OCI-LY1 (cell line): ENCODE data around the gene KANK3.

Experiments used
- H2AFZ ChIP-seq: fragments of 200-600 bp; sonication (generic), shearing (Covaris generic); 2 replicates; pipeline ENCODE4 v1.6.0; 2014; ENCODE audit warnings: antibody characterized with exemption, mild to moderate bottlenecking, low read length
- H3F3A ChIP-seq: fragments of 200-600 bp; sonication (generic), shearing (Covaris generic); 2 replicates; pipeline ENCODE4 v1.6.0; 2014; ENCODE audit warnings: mild to moderate bottlenecking, antibody characterized with exemption, low read length, moderate library complexity; ENCODE audit not compliant: insufficient read depth
- H3K27ac ChIP-seq: fragments of 200-600 bp; sonication (generic); 2 replicates; pipeline ENCODE4 v1.5.1; 2014; ENCODE audit warnings: low read length, mixed run types, mild to moderate bottlenecking, low read depth; ENCODE audit not compliant: poor library complexity, severe bottlenecking
- H3K27me3 ChIP-seq: fragments of 200-600 bp; sonication (generic); 2 replicates; pipeline ENCODE4 v1.6.0; 2014; ENCODE audit warnings: antibody characterized with exemption, mild to moderate bottlenecking, low read length, moderate library complexity; ENCODE audit not compliant: insufficient read depth
- H3K36me3 ChIP-seq: fragments of 200-600 bp; sonication (generic); 2 replicates; pipeline ENCODE4 v1.6.1; 2014; ENCODE audit warnings: mild to moderate bottlenecking, antibody characterized with exemption, low read length, moderate library complexity, mixed read lengths; ENCODE audit not compliant: insufficient read depth
- H3K4me1 ChIP-seq: fragments of 200-600 bp; sonication (generic); 2 replicates; pipeline ENCODE4 v1.5.1; 2014; ENCODE audit warnings: mild to moderate bottlenecking, low read length, moderate library complexity; ENCODE audit not compliant: insufficient read depth, severe bottlenecking
- H3K4me2 ChIP-seq: fragments of 200-600 bp; sonication (generic), shearing (Covaris generic); 2 replicates; pipeline ENCODE4 v1.6.1; 2014; ENCODE audit warnings: low read length
- H3K4me3 ChIP-seq: fragments of 200-600 bp; sonication (generic); 2 replicates; pipeline ENCODE4 v1.5.1; 2014; ENCODE audit warnings: low read length, low read depth, mild to moderate bottlenecking, mixed read lengths; ENCODE audit not compliant: poor library complexity, severe bottlenecking
- H3K79me2 ChIP-seq: fragments of 200-600 bp; shearing (Covaris generic); 2 replicates; pipeline ENCODE4 v1.6.1; 2016; ENCODE audit warnings: mixed run types, low read length, mixed read lengths; ENCODE audit not compliant: insufficient read depth
- H3K9ac ChIP-seq: fragments of 200-600 bp; sonication (generic), shearing (Covaris generic); 2 replicates; pipeline ENCODE4 v1.6.1; 2014; ENCODE audit warnings: mild to moderate bottlenecking, low read length, mixed read lengths
- H3K9me2 ChIP-seq: fragments of 200-600 bp; sonication (generic), shearing (Covaris generic); 2 replicates; pipeline ENCODE4 v1.6.1; 2014; ENCODE audit warnings: low read depth, mild to moderate bottlenecking, low read length, mixed read lengths
- H3K9me3 ChIP-seq: fragments of 200-600 bp; shearing (Covaris generic); 2 replicates; pipeline ENCODE4 v1.6.1; 2014; ENCODE audit warnings: low read length, mixed read lengths
- H4K20me1 ChIP-seq: fragments of 200-600 bp; sonication (generic), shearing (Covaris generic); 2 replicates; pipeline ENCODE4 v1.6.0; 2016; ENCODE audit warnings: mild to moderate bottlenecking, low read length; ENCODE audit not compliant: insufficient read depth
- CTCF ChIP-seq: fragments of 200-600 bp; sonication (generic), shearing (Covaris generic); IDR thresholded peaks from 2 replicates; pipeline ENCODE4 v1.5.1; 2017; ENCODE audit warnings: mild to moderate bottlenecking, antibody characterized with exemption, low read length, moderate library complexity, mixed read lengths
- EZH2 ChIP-seq: fragments of 200-600 bp; sonication (generic), shearing (Covaris generic); IDR thresholded peaks from 2 replicates; pipeline ENCODE4 v1.8.0; 2017; ENCODE audit warnings: borderline replicate concordance, mixed run types, mild to moderate bottlenecking, antibody characterized with exemption, low read length, moderate library complexity, mixed read lengths

Gene KANK3

DNA sequence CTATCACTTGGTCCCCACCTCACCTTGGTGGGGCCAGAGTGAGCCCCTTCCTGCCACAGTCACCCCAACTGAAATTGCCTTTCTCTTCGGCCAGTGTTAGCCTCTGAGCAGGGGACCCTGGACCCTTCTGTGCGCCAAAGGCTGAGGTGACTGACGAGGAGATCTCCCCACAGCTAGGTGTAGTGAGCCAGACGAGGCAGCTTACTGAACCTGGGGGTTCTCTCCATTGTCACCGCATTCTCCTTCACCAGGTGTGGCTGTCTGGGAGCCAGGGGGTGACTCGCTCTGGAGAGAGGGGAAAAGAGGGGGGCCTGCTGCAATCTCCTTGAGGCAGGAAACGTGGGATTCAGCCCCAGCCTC, 20.4 kb downstream of the KANK3 start:
- H3K79me2 ChIP-seq: peaks cover 18% of the 10 kb centered on the region; the same call in 1 of the 2 replicates
- H3K36me3 ChIP-seq: peaks cover 31% of the 10 kb centered on the region
- no peak overlapping the region for H3K27ac ChIP-seq
- H3K9me2 ChIP-seq: no peaks in the 10 kb centered on the region
- H3K9me3 ChIP-seq: no peaks in the 10 kb centered on the region
- H2AFZ ChIP-seq: no peak overlapping the region
- peak overlapping the region; percentile 94 for H3K4me3 ChIP-seq
- peak overlapping the region; percentile 97 for H3K4me2 ChIP-seq
- H4K20me1 ChIP-seq: no peaks in the 10 kb centered on the region
- peak overlapping the region; percentile 96 for H3K9ac ChIP-seq
- peaks cover 4% of the 10 kb centered on the region; the same call in 1 of the 2 replicates for H3K27me3 ChIP-seq
- H3F3A ChIP-seq: no peaks in the 10 kb centered on the region
- peaks cover 31% of the 10 kb centered on the region for H3K4me1 ChIP-seq
- no peak for TF ChIP-seq CTCF
- TF ChIP-seq EZH2: no peak

GRCh38 chr19:8321986-8322637, 20.9 kb downstream of the KANK3 start:
- no peak for TF ChIP-seq CTCF
- no peak for TF ChIP-seq EZH2
- Histone ChIP-seq H3K4me1 (peaks cover 36% of the 10 kb centered on the region), H3K9me2 (no peaks in the 10 kb centered on the region), H3K4me2 (peak overlapping the region; percentile 97), H3K36me3 (peaks cover 31% of the 10 kb centered on the region), H3K27me3 (peaks cover 3% of the 10 kb centered on the region; the same call in 1 of the 2 replicates), H4K20me1 (no peaks in the 10 kb centered on the region), H2AFZ (no peak overlapping the region), H3F3A (no peaks in the 10 kb centered on the region), H3K4me3 (peak overlapping the region; percentile 94), H3K9me3 (no peaks in the 10 kb centered on the region), H3K79me2 (peaks cover 18% of the 10 kb centered on the region; the same call in 1 of the 2 replicates), H3K27ac (no peak overlapping the region), H3K9ac (peak overlapping the region; percentile 96)

DNA sequence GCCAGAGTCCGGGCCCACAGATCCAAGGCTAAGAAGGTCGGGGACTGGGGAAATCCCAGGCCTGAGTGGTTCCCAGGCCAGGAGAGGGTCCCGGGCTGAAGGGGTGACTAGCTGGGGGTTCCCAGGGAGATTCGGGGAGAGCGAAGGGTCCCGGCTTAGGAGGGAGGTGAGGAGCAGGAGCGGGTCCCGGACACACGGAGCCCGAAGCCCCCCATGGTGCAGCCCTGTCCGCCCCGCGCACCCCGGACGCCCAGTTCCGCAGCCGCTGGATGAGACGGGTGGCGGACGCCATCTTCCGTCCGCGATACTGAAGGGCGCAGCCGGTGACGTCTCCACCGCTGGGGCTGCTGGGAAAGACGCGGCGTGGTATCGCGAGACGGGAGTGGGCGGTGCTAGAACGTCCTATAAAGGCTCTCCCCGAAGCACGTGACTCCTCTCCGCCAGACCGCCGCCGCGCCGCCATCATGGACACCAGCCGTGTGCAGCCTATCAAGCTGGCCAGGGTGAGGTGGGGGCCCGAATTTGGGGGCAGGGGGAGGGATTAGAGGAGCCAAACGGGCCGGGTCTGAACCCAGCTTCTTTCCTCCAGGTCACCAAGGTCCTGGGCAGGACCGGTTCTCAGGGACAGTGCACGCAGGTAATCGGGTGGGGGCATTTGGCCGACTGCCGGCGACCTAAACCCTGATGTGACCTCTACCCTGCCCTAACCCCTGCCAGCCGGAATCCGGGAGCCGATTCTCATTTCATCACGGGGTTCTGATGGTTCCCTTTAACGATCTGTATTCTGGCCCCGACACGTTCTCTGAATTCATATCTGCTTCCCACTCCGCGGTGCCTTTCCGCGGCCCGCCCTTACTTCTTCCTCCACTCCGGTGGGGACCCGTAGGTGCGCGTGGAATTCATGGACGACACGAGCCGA, 21.7 kb downstream of the KANK3 start, which contains the start of the genes NDUFA7 and RPS28:
NDUFA7 (minus strand) TSS at position 309 of the 919 bp plus-strand sequence; CDS start at position 292, 17 bp downstream.
RPS28 (plus strand) TSS at position 430 of the 919 bp plus-strand sequence; CDS start at position 465, 35 bp downstream.
- Histone ChIP-seq H3K4me3 (peak within 1 kb of the TSS; percentile 94), H2AFZ (no peak within 1 kb of the TSS), H3K27me3 (no peaks in the 10 kb centered on the region), H3K27ac (peak within 1 kb of the TSS; percentile 59), H4K20me1 (no peaks in the 10 kb centered on the region), H3K4me1 (peaks cover 42% of the 10 kb centered on the region), H3K9me3 (no peaks in the 10 kb centered on the region), H3F3A (no peaks in the 10 kb centered on the region), H3K4me2 (peak within 1 kb of the TSS; percentile 97), H3K9me2 (no peaks in the 10 kb centered on the region), H3K9ac (peak within 1 kb of the TSS; percentile 96), H3K79me2 (peaks cover 18% of the 10 kb centered on the region; the same call in 1 of the 2 replicates), H3K36me3 (peaks cover 34% of the 10 kb centered on the region)
- TF ChIP-seq EZH2: no peak
- TF ChIP-seq CTCF: no peak
